Measurements from ENCODE around the gene MAG. TPM values are rescaled to one million over a fixed set of nuclear protein-coding genes. Genes with fewer than 3 reads are reported as not detected.
"Not testable (repeated sequence)": the region's sequence is repeated elsewhere in the genome, so short reads cannot be mapped to it uniquely, and the experiment has no call there.

The MAG gene
- polyA plus RNA-seq, 12 donors = 0.11 to 1.3 (median 0.37) TPM; not detected in 4

GRCh38 chr19:35279374-35279773 is 12.6 kb upstream of the MAG start:
- DNase-seq = no peak

DNA sequence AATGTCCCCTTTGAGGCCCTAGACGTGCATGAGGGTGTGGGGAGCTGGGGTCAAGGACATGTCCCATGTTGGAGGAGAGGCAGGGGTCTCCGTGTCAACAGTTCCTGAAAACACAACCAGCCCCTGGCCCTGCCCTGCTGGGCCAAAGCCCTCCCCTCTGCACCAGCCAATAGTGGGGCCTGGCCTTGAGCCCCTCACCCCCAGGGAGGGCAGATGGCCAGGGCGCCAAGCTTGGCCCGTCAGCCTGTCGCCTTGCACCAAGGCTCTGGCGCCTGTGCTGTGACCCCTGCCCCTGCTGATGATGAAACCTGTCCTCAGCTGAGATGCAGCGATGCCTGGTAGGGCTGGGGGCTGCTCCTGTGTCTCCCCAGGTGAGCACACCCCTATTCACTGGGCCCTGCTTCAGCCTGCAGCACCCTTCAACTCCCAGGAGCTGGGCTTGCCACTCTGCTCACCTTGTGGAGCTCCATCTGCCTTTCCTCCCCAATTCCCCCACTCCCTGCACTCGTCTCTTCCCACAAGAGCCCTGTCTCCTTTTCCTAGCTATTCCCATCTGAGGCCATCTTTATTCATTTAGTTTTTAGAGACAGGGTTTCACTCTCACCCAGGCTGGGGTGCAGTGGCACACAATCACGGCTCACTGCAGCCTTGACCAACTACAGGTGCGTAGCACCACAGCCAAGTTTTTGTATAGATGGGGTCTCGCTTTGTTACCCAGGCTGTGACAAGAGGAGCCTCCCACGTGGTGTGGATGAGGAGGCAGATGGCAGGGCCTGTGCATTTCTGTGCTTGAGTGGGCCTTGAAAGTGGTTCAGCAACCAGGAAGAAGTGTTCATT is 11.8 kb upstream of the MAG start:
- no peak for DNase-seq

GRCh38 chr19:35281303-35281702 is 10.7 kb upstream of the MAG start:
- DNase-seq = no peak

GRCh38 chr19:35284153-35285094 is 7.5 kb upstream of the MAG start:
- DNase-seq = no peak

DNA sequence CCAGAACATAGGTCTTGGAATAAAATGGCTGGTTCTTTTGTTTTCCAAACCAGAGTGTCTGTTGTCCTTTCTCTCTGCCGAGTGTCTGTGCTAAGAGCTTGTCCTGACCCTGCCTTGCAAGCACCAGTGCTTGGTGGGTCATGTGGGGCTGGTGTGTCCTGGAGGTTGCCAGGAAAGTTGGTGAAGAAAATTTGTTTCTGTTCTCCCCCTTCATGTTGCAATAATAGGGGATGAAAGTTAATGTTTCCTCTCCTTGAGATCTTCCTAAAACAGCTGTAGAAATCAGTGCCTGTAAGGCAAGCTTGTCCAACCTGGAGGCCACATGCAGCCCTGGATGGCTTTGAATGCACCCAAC is 6.9 kb upstream of the MAG start:
- no peak for DNase-seq

- DNase-seq = not testable (repeated sequence)
These were observed 6.5 kb upstream of the MAG start for GRCh38 chr19:35285465-35285864.

GRCh38 chr19:35286101-35286500 is 5.9 kb upstream of the MAG start:
- not testable (repeated sequence) for DNase-seq

DNA sequence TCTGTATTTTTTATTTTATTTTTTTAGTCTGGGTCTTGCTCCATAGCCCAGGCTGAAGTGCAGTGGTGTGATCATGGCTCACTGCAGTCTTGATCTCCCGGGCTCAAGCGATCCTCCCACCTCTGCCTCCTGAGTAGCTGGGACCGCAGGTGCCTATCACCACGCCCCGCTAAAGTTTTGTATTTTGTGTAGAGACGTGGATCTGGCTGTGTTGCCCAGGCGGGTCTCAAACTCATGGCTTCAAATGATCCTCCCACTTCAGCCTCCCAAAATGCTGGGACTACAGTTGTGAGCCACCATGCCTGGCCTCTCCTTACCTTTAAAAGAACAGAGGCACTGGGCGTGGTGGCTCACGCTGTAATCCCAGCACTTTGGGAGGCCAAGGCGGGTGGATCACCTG is 4.2 kb upstream of the MAG start:
- DNase-seq = no peak

- no peak for DNase-seq
These were observed 3.6 kb upstream of the MAG start for GRCh38 chr19:35288331-35288730.

DNA sequence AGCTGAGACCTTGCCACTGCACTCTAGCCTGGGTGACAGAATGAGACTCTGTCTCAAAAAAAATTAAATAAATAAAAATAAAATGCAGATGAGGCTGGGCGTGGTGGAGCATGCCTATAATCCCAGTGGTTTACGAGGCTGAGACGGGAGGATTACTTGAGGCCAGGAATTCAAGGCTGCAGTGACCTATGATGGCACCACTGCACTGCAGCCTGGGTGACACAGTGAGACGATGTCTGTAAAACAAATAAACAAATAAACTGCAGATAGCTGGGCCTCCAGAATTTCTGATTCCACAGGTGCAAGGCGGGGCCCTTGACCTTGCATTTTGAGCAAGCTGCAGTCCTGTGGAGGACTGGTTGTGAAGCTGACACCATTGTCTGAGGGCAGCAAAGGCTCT is 3.1 kb upstream of the MAG start:
- no peak for DNase-seq

DNA sequence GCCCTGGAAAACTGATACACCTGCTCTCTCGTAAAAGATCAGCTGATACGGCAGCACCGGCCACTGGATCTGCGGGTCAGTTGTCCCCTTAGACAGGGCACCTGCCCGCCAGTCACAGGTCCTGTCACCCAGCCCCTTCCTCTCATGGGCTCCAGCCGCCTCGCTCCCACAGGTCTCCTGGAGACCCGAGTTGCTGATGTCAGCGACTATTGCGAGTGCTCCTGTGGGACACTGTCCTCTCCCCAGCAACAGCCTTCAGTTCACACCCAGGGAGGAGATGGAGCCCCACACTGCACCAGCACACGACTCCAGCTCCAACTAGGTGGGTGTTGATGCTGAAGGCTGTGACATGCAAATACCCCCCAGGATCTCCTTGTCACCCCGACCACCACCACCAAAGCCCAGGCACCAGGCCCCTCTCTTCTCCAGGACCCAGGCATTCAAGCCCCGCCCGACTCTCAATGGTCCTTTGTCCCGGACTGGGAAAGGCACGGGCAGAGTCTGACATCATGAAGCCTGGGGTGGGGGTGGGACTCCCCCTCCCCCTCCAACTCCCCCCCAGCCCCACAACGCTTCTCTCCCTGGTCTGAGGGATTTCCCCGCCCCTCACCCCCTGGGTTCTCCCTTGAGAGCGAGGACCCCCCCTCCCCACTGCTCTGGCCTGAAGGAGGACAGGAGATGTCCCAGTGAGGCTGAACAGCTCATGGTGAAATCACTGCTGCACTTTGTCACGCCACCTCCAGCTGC is 1.4 kb upstream of the MAG start:
- DNase-seq = no peak

GRCh38 chr19:35291259-35291658 is 702 bp upstream of the MAG start:
- no peak for DNase-seq

DNA sequence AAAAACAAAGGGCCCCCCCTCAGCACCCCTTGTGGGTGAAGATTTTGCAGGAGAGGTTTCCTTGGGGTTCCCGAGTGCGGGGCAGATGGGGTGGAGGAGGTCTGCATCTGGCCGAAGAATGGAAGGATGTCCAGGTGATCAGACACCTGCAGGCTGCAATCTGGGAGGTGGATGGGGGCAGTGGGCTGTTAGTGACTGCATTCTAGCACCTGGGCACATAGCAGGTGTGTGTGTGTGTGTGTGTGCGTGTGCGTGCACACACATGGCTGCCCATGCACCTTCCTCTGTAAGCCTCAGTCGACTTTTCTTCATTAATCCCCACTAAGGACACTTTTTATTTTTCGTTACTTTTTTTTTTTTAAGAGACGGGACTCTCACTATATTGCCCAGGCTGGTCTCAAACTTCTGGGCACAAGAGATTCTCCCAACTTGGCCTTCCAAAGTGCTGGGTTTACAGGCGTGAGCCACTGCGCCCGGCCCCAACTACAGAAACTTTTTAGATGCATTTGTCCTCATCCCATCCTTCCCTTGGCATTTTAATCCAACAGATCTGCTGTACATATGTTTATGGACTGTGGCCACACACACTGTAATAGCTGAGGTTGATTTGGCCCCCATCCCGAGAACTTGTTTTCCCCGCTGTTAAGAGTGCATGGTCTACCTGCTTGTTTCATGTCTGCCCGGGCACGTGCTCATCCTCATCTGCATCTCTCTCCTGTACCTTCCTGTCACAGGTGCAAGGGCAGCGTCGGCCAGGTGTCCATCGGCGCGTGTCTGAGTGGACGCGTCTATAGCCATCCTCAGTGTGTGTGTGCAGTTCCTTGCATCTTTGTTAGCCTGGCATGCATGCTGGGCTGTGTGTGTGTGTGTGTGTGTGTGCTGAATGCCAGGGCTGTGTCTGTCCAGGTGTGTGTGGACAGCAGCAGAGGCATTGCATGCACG is 731 bp downstream of the MAG start:
- no peak for DNase-seq

DNA sequence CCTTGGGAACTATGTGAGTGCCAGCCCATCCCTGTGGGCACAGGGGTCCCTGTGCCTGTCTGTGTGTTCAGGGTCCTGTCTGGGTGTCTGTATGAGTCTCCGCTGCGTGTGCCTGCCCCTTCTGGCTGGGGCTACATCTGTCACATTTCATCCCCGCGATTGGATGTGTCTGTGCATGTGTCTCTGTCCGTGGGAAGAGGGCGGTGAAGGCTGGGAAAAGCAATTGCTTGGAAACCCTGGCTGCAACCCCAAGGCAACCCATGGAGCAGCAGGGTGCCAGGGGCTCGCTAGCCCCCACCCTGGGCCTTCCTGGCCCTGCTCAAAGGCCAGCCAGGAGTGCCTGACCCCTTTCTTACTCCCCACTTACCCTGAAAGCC is 1.4 kb downstream of the MAG start:
- DNase-seq = no peak

DNA sequence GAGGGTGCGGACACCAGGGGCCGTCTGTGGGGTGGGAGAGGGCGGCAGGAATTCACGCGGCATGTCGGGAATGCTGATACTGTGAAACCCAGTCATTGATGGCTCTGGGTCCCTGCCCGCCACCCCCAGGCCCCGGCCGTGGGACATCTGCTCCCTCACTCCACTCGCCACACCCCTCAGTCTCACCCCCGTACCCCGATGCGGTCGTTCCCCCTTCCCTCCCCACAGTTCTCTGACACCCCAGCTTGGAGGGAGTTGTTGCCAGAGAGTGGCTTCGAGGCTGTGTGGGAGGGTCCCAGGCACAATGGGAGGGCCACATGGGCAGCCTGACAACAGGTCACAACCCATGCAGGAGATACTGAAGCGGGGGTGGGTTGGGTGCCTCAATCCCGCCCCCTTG is 1.8 kb downstream of the MAG start:
- DNase-seq = no peak

- no peak for DNase-seq
These were observed 2.4 kb downstream of the MAG start for GRCh38 chr19:35294328-35294727.

- no peak for DNase-seq
These were observed 3.2 kb downstream of the MAG start for GRCh38 chr19:35294859-35295791.

- no peak for DNase-seq
These were observed 4.0 kb downstream of the MAG start for GRCh38 chr19:35295792-35296462.
